ENCODE data around the gene STX8.
A peak's percentile ranks its signal among the peaks of the same experiment; 100 is the strongest.

The STX8 gene

GRCh38 chr17:9436630-9437029, 139.0 kb downstream of the STX8 start:
- DNase-seq (ENCODE audit: low read depth): no peak

DNA sequence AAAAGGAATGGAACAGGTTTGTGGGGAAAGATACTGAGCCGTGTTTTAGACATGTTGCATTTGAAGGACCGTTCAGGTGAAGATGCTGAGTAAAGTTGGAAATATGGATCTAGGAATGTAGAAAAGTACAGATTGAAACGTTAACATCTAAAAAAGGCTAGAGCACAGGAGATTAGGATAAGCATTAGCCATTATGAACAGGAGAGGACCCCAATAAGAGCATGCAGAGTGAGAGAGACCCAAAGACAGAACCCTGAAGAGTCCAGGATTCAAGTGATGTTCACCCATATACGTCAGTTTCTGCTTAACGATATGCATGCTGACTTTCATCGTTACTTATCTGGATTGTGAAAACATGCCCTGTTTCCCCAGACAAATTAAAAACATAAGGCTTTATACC, 140.5 kb downstream of the STX8 start:
- no peak for DNase-seq (ENCODE audit: low read depth)

GRCh38 chr17:9434642-9435057, 141.0 kb downstream of the STX8 start:
- no peak for DNase-seq (ENCODE audit: low read depth)

GRCh38 chr17:9432934-9433421, 142.6 kb downstream of the STX8 start:
- no peak for DNase-seq (ENCODE audit: low read depth)

DNA sequence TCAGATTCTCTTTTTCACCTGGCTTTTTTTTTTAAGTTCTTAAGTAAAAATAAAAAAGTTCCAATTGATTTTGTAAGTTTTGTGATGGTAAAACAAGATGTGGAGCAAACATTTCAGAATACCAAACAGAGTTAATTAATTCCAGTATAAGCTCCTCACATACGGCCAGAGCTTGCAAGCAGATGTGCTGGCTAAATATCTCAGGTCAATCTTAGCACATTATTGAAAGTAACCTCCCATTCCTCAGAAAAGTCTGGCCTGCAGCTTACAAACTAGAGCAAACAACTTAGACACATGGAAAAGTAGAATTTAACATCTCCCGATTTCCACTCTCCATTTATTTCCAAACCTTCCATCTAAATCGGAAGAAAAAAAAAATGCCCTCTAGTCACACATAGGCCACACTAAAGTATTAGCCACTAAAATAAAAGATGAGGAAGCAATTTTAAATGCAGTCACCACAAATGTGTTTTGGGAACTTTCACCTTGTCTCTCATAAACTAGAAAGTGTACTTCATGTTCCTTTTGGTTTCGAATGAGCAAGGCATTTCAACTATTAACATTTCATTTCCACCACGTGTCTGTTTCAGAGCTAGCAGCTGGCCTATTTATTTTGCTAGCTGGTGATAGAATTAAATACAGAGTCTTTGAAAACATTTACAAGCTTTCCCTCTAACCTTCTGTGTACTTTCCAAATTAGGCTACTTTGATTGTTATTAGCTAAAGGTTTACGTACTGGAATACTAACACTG, 143.3 kb downstream of the STX8 start:
- DNase-seq (ENCODE audit: low read depth): peak; percentile 40

GRCh38 chr17:9431620-9432019, 144.0 kb downstream of the STX8 start:
- no peak for DNase-seq (ENCODE audit: low read depth)

DNA sequence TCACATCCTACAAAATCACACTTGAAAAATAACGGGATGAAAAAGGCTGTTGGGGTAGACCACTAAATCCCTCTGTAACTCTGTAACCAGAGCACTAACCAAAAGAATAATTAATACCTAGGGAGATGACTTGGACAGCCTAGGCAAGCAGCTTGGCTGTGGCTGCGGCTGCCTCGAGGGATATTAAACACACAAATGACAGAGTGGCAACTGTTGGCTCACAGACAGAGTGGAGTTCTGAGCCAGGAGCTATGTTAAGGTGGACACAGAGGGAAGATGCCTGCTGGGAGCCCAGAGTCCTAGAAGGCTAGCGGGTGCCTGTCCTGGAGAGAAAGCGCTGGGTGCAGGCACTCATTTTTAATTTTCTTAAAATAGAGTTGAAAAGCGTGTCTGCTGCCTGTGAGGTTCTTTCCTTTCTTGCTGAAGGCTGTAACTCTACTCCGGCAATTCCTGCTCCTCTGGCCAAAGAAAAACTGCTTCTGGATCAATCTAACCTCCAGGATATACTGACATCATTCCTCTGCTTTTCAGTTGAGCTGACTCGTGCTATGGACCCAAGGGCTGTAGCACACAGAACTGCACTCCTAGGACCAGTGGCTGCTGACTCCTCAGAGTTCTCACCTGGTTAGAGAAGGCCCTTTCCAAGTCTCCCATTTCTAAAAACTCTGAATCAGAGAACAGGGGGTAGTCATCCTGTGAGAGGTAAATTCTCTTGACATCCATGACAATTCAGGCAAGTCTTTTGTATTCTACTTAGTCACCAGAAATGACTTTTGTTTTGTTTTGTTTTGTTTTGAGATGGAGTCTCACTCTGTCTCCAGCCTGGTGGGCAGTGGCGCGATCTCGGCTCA, 147.9 kb downstream of the STX8 start:
- DNase-seq (ENCODE audit: low read depth): no peak

GRCh38 chr17:9424071-9424640, 151.5 kb downstream of the STX8 start:
- DNase-seq (ENCODE audit: low read depth): no peak

DNA sequence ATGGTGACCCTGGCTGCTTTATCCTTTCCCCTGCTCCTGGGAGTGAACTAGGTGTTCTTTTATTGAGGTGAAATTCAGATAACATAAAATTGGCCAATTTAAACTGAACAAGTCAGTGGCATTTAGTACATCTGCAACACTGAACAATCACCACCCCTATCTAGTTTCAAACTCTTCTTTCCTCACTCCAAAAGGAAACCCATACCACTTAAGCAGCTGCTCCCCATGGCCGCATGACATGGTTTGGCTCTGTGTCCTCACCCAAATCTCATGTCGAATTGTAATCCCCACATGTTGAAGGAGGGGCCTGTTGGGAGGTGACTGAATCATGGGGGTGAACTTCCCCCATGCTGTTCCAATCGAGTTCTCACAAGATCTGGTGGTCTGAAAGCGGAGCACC, 154.1 kb downstream of the STX8 start:
- no peak for DNase-seq (ENCODE audit: low read depth)

- no peak for DNase-seq (ENCODE audit: low read depth)
Observed at GRCh38 chr17:9419932-9420453, 155.6 kb downstream of the STX8 start.

DNA sequence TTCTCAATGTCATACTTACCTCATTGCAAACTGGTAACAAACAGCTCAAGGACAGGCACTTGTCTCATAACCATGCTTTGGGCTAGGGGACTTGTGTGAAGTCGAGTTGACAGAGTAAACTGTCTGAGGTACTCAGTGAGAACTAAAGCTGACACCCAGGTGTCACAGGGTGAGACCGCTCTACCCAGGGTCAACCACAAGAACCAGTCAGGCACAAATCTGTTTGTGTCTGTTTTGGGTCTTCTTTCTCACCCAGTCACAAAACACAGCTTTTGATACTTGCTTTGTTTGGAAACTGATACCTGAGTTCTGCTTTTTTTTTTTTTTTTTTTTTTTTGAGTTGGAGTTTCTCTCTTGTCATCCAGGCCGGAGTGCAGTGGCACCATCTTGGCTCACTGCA, 161.1 kb downstream of the STX8 start:
- DNase-seq (ENCODE audit: low read depth): no peak

DNA sequence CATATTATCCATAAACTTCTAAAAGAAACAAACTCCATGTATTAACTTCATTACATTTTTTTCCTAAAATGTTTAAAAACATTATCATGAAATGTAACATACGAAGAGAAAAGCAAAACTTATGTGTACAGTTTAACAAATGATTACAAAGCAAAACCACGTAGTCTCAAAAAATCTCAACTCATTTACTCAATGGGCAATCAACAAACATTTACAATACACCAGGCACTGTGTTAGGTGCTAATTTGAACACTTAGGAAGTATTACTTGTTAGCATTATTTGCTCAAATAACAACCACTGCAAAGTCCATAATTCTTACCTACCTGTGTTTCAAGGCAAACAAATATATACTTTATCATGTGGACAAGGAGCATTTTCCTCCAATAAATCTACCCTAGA, 164.9 kb downstream of the STX8 start:
- no peak for DNase-seq (ENCODE audit: low read depth)

GRCh38 chr17:9410301-9410700, 165.3 kb downstream of the STX8 start:
- DNase-seq (ENCODE audit: low read depth): no peak

DNA sequence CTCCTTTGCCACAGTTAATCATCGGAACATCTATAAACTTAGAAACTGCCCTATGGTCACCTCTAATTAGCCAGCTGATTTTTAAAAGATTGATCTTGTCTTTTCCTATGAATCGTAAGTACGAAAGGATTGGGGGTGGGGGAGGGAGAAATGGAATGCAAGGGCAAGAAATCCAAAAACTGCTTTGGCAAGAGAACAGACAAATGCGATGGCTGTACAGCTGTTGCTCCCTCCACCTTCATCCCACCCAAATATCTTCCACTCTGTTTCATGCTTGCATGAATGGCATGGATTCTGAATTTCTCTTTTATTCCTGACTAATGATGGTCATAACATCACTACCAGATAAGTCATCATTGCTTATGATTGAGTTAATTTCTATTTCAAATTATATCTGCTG, 165.7 kb downstream of the STX8 start:
- DNase-seq (ENCODE audit: low read depth): no peak

- DNase-seq (ENCODE audit: low read depth): peak; percentile 31
Observed at GRCh38 chr17:9408868-9409829, 166.5 kb downstream of the STX8 start.

DNA sequence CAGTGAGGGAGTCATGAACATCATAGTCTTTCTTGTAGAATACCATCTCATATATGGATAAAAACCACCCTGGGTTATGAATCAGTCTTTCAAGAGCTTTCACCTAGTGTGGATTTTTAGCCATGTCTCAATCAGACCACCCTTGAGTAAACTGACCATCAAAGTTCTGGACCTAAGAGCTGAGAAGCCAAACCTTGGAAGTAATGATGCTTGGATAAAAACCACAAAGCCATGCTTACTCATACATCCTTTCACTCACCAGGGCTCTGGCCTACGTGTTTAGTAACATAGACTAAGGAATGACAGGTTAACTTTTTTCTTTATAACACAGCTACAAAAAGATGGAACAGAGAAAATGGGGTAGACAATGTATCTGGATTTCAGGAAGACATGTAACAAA, 167.2 kb downstream of the STX8 start:
- no peak for DNase-seq (ENCODE audit: low read depth)

DNA sequence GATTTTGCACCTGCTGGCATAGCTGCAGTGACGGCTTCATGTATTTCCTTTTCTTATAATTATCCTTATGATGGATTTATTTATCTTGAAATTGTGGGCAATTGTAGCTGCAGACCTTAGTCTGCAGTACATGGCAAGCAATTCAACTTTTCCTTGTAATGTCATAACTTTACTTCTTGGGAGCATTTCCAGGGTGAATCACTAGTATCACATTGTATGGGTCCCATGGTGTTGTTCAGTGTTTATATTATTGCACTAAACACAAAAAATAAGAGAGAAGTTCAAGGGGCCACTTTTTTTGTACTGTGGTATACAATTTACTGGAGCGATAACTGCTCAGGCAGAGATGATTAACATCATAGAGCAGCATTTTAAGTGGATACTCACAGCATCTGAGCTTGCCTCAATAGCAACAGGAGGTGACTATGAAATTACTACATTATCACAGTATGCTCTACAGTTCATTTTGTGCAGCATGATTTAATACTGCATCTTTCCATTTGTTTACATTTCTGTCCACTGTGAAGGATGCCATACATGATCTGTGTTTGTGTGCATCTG, 169.5 kb downstream of the STX8 start:
- DNase-seq (ENCODE audit: low read depth): no peak

GRCh38 chr17:9403257-9403656, 172.4 kb downstream of the STX8 start:
- no peak for DNase-seq (ENCODE audit: low read depth)

GRCh38 chr17:9402590-9403199, 172.9 kb downstream of the STX8 start:
- DNase-seq (ENCODE audit: low read depth): no peak

DNA sequence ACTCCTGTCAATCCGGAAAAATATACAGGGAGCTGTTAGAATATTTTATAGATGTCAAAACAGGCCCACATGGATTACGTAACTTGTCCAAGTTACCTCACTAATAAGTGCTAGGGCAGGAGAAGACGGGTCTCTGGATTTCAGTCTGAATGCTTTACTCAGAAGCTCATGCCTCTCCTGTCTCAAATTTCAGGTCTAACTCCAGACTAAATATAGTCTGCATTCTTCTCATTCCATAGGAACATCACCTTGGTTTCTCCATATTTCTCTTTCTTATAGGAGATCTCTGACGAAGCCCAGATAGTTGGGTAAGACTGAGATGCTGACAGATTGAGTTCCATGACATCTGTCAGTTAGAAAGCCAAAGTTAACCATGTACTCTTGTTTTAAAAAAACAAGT, 174.2 kb downstream of the STX8 start:
- DNase-seq (ENCODE audit: low read depth): no peak

GRCh38 chr17:9389111-9389527, 186.5 kb downstream of the STX8 start:
- DNase-seq (ENCODE audit: low read depth): peak; percentile 74
